ENCODE results near the gene CDK15.
"Not testable (repeated sequence)": the region's sequence is repeated elsewhere in the genome, so short reads cannot be mapped to it uniquely, and the experiment has no call there.

The CDK15 gene

GRCh38 chr2:201797175-201797840, 9.0 kb upstream of the CDK15 start:
- Histone ChIP-seq H3K79me2 (no peaks in the 10 kb centered on the region), H3K4me1 (no peaks in the 10 kb centered on the region), H3K9ac (no peak overlapping the region), H3K27ac (no peak overlapping the region), H3K4me3 (ENCODE audit: low read depth, low read length) (no peak overlapping the region), H3K27me3 (ENCODE audit: control insufficient read depth, insufficient read depth, low read length) (no peaks in the 10 kb centered on the region), H3K36me3 (ENCODE audit: control insufficient read depth, insufficient read depth, low read length) (no peaks in the 10 kb centered on the region), H3K4me2 (ENCODE audit: low read length) (no peak overlapping the region), H2AFZ (no peak overlapping the region), H3K9me3 (ENCODE audit: control insufficient read depth, low read length) (no peaks in the 10 kb centered on the region)
- TF ChIP-seq, protein P1, sequence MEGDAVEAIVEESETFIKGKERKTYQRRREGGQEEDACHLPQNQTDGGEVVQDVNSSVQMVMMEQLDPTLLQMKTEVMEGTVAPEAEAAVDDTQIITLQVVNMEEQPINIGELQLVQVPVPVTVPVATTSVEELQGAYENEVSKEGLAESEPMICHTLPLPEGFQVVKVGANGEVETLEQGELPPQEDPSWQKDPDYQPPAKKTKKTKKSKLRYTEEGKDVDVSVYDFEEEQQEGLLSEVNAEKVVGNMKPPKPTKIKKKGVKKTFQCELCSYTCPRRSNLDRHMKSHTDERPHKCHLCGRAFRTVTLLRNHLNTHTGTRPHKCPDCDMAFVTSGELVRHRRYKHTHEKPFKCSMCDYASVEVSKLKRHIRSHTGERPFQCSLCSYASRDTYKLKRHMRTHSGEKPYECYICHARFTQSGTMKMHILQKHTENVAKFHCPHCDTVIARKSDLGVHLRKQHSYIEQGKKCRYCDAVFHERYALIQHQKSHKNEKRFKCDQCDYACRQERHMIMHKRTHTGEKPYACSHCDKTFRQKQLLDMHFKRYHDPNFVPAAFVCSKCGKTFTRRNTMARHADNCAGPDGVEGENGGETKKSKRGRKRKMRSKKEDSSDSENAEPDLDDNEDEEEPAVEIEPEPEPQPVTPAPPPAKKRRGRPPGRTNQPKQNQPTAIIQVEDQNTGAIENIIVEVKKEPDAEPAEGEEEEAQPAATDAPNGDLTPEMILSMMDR (IDR thresholded peaks at IDR 0.05): no peak

- Histone ChIP-seq H3K4me1 (no peaks in the 10 kb centered on the region), H2AFZ (no peak overlapping the region), H3K79me2 (no peaks in the 10 kb centered on the region), H3K27me3 (ENCODE audit: control insufficient read depth, insufficient read depth, low read length) (no peaks in the 10 kb centered on the region), H3K36me3 (ENCODE audit: control insufficient read depth, insufficient read depth, low read length) (no peaks in the 10 kb centered on the region), H3K4me2 (ENCODE audit: low read length) (no peak overlapping the region), H3K27ac (no peak overlapping the region), H3K9me3 (ENCODE audit: control insufficient read depth, low read length) (no peaks in the 10 kb centered on the region), H3K4me3 (ENCODE audit: low read depth, low read length) (no peak overlapping the region), H3K9ac (no peak overlapping the region)
- TF ChIP-seq, protein P1 (IDR thresholded peaks at IDR 0.05): no peak
These were observed 8.0 kb upstream of the CDK15 start for GRCh38 chr2:201798252-201798913.

DNA sequence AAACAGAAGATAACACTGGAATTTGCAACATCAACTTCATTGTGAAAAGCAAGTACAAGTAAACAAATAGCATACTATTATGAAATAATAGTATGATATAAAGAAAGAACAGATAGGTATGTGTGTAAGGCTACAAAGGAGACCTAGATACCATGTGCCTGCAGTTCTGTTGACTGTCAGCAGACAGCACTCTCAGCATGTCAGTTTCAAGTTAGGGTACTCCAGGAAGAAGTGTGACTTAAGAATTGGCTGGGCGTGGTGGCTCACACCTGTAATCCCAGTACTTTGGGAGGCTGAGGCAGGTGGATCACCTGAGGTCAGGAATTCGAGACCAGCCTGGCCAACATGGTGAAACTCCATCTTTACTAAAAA, 7.4 kb upstream of the CDK15 start:
- H3K9ac ChIP-seq; H3K4me2 ChIP-seq (ENCODE audit: low read length); H3K4me1 ChIP-seq; H3K4me3 ChIP-seq (ENCODE audit: low read depth, low read length); H3K27me3 ChIP-seq (ENCODE audit: control insufficient read depth, insufficient read depth, low read length); H3K9me3 ChIP-seq (ENCODE audit: control insufficient read depth, low read length); H2AFZ ChIP-seq; H3K36me3 ChIP-seq (ENCODE audit: control insufficient read depth, insufficient read depth, low read length); H3K79me2 ChIP-seq; H3K27ac ChIP-seq: not testable (repeated sequence)

GRCh38 chr2:201807452-201807999, 1.2 kb downstream of the CDK15 start:
- H3K9me3 ChIP-seq (ENCODE audit: control insufficient read depth, low read length): no peaks in the 10 kb centered on the region
- no peak overlapping the region for H3K4me3 ChIP-seq (ENCODE audit: low read depth, low read length)
- H3K4me1 ChIP-seq: no peaks in the 10 kb centered on the region
- H3K4me2 ChIP-seq (ENCODE audit: low read length): no peak overlapping the region
- H3K27ac ChIP-seq: no peak overlapping the region
- no peak overlapping the region for H3K9ac ChIP-seq
- TF ChIP-seq, protein P1 (IDR thresholded peaks at IDR 0.05): no peak
- H3K36me3 ChIP-seq (ENCODE audit: control insufficient read depth, insufficient read depth, low read length): no peaks in the 10 kb centered on the region
- H3K27me3 ChIP-seq (ENCODE audit: control insufficient read depth, insufficient read depth, low read length): no peaks in the 10 kb centered on the region
- no peaks in the 10 kb centered on the region for H3K79me2 ChIP-seq
- no peak overlapping the region for H2AFZ ChIP-seq

DNA sequence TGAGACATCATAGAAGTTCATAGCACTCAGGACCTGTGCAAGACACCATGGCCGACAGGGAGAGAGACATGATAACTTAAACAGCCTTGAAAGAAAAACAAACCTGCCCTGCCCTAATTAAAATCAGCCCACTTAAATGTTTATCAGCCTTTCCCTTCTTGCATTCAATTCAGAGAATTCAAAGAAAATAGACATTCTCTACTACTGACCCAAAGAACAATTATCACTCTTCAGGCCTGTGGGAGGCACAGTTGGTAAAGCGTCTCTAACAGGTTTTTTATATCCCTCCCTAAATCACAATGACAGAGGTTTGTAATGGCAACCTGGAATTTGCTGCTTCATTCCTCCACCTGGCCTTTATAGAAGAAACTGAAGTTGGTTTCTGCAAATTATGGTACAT, 1.7 kb downstream of the CDK15 start:
- TF ChIP-seq, protein P1 (IDR thresholded peaks at IDR 0.05): no peak
- Histone ChIP-seq H3K79me2 (no peaks in the 10 kb centered on the region), H2AFZ (no peak overlapping the region), H3K27me3 (ENCODE audit: control insufficient read depth, insufficient read depth, low read length) (no peaks in the 10 kb centered on the region), H3K4me1 (no peaks in the 10 kb centered on the region), H3K36me3 (ENCODE audit: control insufficient read depth, insufficient read depth, low read length) (no peaks in the 10 kb centered on the region), H3K27ac (no peak overlapping the region), H3K9me3 (ENCODE audit: control insufficient read depth, low read length) (no peaks in the 10 kb centered on the region), H3K4me2 (ENCODE audit: low read length) (no peak overlapping the region), H3K4me3 (ENCODE audit: low read depth, low read length) (no peak overlapping the region), H3K9ac (no peak overlapping the region)

Measured in parathyroid adenoma (tissue), 2 donors.